Keratinocyte (primary cell): ENCODE measurements around the gene NSF.
"Not testable (repeated sequence)": the region's sequence is repeated elsewhere in the genome, so short reads cannot be mapped to it uniquely, and the experiment has no call there.

Experiments
- EZH2 ChIP-seq: IDR thresholded peaks from one replicate; pipeline ENCODE4 v1.6.1; 2012; ENCODE audit warnings: inconsistent platforms, mild to moderate bottlenecking, low read length, moderate library complexity
- TF ChIP-seq, protein P1 (sequence below), 3 experiments: IDR thresholded peaks in 1 of 3; conservative IDR thresholded peaks in 1 of 3; optimal IDR thresholded peaks in 1 of 3; 2 replicates in 2 of 3; 3 replicates in 1 of 3; pipeline versions ENCODE3 to v1.5.1; 2011; ENCODE audit warnings: low read length in 3 of 3, mild to moderate bottlenecking in 3 of 3, moderate library complexity in 2 of 3, control low read depth in 1 of 3, inconsistent platforms in 1 of 3; ENCODE audit not compliant: insufficient read depth in 2 of 3; ENCODE audit errors: extremely low read depth in 1 of 3

DNA sequence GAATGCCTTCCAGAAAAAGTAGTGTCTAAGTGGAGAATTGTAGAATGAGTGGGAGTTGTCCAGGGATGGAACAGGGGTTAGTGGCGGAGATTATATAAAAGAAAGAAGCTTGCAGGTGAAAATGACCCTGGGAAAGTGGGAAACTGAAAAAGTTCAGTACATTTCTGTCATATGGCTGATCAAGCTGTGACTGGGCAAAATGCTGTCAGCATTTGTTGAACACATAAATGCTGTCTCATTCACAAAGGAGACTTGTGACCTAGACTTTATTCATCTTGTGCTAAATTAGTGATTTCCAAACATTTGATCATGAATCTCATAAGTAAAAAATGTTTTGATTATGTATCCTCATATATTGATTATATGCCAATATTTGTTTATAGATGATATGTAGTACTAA is 28.5 kb downstream of the NSF start:
- TF ChIP-seq, protein P1, sequence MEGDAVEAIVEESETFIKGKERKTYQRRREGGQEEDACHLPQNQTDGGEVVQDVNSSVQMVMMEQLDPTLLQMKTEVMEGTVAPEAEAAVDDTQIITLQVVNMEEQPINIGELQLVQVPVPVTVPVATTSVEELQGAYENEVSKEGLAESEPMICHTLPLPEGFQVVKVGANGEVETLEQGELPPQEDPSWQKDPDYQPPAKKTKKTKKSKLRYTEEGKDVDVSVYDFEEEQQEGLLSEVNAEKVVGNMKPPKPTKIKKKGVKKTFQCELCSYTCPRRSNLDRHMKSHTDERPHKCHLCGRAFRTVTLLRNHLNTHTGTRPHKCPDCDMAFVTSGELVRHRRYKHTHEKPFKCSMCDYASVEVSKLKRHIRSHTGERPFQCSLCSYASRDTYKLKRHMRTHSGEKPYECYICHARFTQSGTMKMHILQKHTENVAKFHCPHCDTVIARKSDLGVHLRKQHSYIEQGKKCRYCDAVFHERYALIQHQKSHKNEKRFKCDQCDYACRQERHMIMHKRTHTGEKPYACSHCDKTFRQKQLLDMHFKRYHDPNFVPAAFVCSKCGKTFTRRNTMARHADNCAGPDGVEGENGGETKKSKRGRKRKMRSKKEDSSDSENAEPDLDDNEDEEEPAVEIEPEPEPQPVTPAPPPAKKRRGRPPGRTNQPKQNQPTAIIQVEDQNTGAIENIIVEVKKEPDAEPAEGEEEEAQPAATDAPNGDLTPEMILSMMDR (optimal IDR thresholded peaks at IDR 0.05 in 1 of 3, IDR thresholded peaks at IDR 0.05 in 1 of 3, conservative IDR thresholded peaks at IDR 0.05 in 1 of 3; ENCODE audit: extremely low read depth in 1 of 3, insufficient read depth in 2 of 3, low read length in 3 of 3): not testable (repeated sequence)
- TF ChIP-seq EZH2: not testable (repeated sequence)
